HTERT RPE-1 (cell line): ENCODE measurements around the gene EFL1.

Experiments
- in situ Hi-C: fragments of 300-500 bp; cut with MboI; formaldehyde crosslinking; loops from 4 replicates; pipeline ENCODE4 v1.14.3; 2020; ENCODE audit warnings: low sequenced_read_pairs

Gene EFL1

GRCh38 chr15:82168296-82168695 is 94.2 kb downstream of the EFL1 start:
- in situ Hi-C loops, result no loop called here

- in situ Hi-C loops, result no loop called here
Measured at GRCh38 chr15:82165948-82166376, 96.6 kb downstream of the EFL1 start.

GRCh38 chr15:82159922-82160321 is 102.6 kb downstream of the EFL1 start:
- in situ Hi-C loops, result no loop called here

- in situ Hi-C loops, result no loop called here
Measured at GRCh38 chr15:82158811-82159210, 103.7 kb downstream of the EFL1 start.

GRCh38 chr15:82150645-82151044 is 111.9 kb downstream of the EFL1 start:
- in situ Hi-C loops, result no loop called here

- in situ Hi-C loops, result no loop called here
Measured at GRCh38 chr15:82146990-82147461, 115.5 kb downstream of the EFL1 start.

GRCh38 chr15:82146576-82146975 is 116.0 kb downstream of the EFL1 start:
- in situ Hi-C loops, result no loop called here

- in situ Hi-C loops, result no loop called here
Measured at GRCh38 chr15:82143390-82144385, 118.8 kb downstream of the EFL1 start.

GRCh38 chr15:82140886-82141285 is 121.6 kb downstream of the EFL1 start:
- in situ Hi-C loops, result no loop called here

GRCh38 chr15:82139823-82140268 is 122.7 kb downstream of the EFL1 start:
- in situ Hi-C loops, result no loop called here

GRCh38 chr15:82138306-82138705 is 124.2 kb downstream of the EFL1 start:
- in situ Hi-C loops, result no loop called here

- in situ Hi-C loops, result no loop called here
Measured at GRCh38 chr15:82137261-82137660, 125.3 kb downstream of the EFL1 start.

GRCh38 chr15:82136120-82136519 is 126.4 kb downstream of the EFL1 start:
- in situ Hi-C loops, result no loop called here

- in situ Hi-C loops, result no loop called here
Measured at GRCh38 chr15:82135638-82136037, 126.9 kb downstream of the EFL1 start.

GRCh38 chr15:82134461-82134860 is 128.1 kb downstream of the EFL1 start:
- in situ Hi-C loops, result no loop called here

GRCh38 chr15:82133251-82133650 is 129.3 kb downstream of the EFL1 start:
- in situ Hi-C loops, result no loop called here

- in situ Hi-C loops, result no loop called here
Measured at GRCh38 chr15:82132742-82133141, 129.8 kb downstream of the EFL1 start.

GRCh38 chr15:82132096-82132495 is 130.4 kb downstream of the EFL1 start:
- in situ Hi-C loops, result no loop called here

GRCh38 chr15:82130248-82130647 is 132.3 kb downstream of the EFL1 start:
- in situ Hi-C loops, result no loop called here

GRCh38 chr15:82129761-82130160 is 132.8 kb downstream of the EFL1 start:
- in situ Hi-C loops, result no loop called here

GRCh38 chr15:82129149-82129692 is 133.3 kb downstream of the EFL1 start:
- in situ Hi-C loops, result no loop called here
